HepG2 (cell line): ENCODE measurements around the gene CDCA4. TPM values are rescaled to one million over a fixed set of nuclear protein-coding genes. Genes with fewer than 3 reads are reported as not detected.

ENCODE experiments used
- ATAC-seq: fragments of 200-7000 bp; cut with Tn5 transposase; 3 replicates; pipeline ENCODE4 v1.9.1; 2020; ENCODE audit warnings: mild to moderate bottlenecking, moderate library complexity
- BruUV-seq: library from RNA; stranded (reverse); fragments of 400-500 nt; replicated peaks from 2 replicates; lab custom pipeline; 2021; lab: Mats Ljungman, UMichigan
- CTCF ChIA-PET: fragments of 300-600 bp; formaldehyde crosslinking; extraction: SDS; loops from one replicate; lab custom pipeline; 2021; ENCODE audit warnings: low total read pairs, inconsistent platforms, low intra/inter-chr PET ratio; lab: Yijun Ruan, JAX
- POLR2A ChIA-PET: fragments of 350-600 bp; sonication (Branson Sonifier 250); formaldehyde crosslinking; loops from one replicate; lab custom pipeline; 2020; ENCODE audit warnings: antibody characterized with exemption, inconsistent platforms; lab: Yijun Ruan, JAX
- DNase-seq: peaks from one replicate; pipeline ENCODE4 v3.0.0-alpha.2; 2015; ENCODE audit warnings: low spot score
- FAIRE-seq: peaks from 3 replicates; lab custom pipeline; 2011; peaks lifted over from hg19 to GRCh38; lab: Jason Lieb, UNC
- H2AFZ ChIP-seq: one replicate; pipeline ENCODE4 v1.6.1; 2011; ENCODE audit warnings: low read length, inconsistent platforms
- H3K27ac ChIP-seq: fragments of 300-600 bp; 3 replicates; pipeline ENCODE4 v1.8.0; 2011; ENCODE audit warnings: mixed run types, mild to moderate bottlenecking, mixed read lengths, low read length, inconsistent platforms; ENCODE audit not compliant: insufficient read depth; ENCODE audit errors: extremely low read length
- H3K27me3 ChIP-seq, 2 experiments: fragments of 200-600 bp in 1 of 2; 2 replicates in 1 of 2; 3 replicates in 1 of 2; pipeline versions ENCODE4 v1.6.0 to v1.8.0; 2011; ENCODE audit warnings: low read length in 2 of 2, mild to moderate bottlenecking in 2 of 2, moderate library complexity in 2 of 2, inconsistent platforms in 1 of 2; ENCODE audit not compliant: insufficient read depth in 2 of 2, control insufficient read depth in 1 of 2
- H3K36me3 ChIP-seq, 2 experiments: fragments of 200-600 bp in 1 of 2; replicated peaks in 1 of 2; 2 replicates in 1 of 2; 3 replicates in 1 of 2; pipeline versions ENCODE4 v1.5.1 to v1.8.0; 2011; ENCODE audit warnings: low read length in 2 of 2, inconsistent platforms in 1 of 2; ENCODE audit not compliant: insufficient read depth in 2 of 2, control insufficient read depth in 1 of 2
- H3K4me1 ChIP-seq: 2 replicates; pipeline ENCODE4 v1.5.1; 2012; ENCODE audit warnings: low read length, inconsistent platforms; ENCODE audit not compliant: insufficient read depth
- H3K4me2 ChIP-seq: 2 replicates; pipeline ENCODE4 v1.6.0; 2011; ENCODE audit warnings: low read depth, low read length, inconsistent platforms
- H3K4me3 ChIP-seq, 3 experiments: fragments of 200-600 bp in 1 of 3; sonication (generic), shearing (Covaris generic) in 1 of 3; replicated peaks in 1 of 3; 2 replicates each; pipeline ENCODE4 v1.5.1; 2011 to 2016; ENCODE audit warnings: low read length in 3 of 3, inconsistent platforms in 2 of 3, low read depth in 2 of 3, mild to moderate bottlenecking in 2 of 3, control low read depth in 1 of 3, mixed read lengths in 1 of 3; ENCODE audit not compliant: insufficient read depth in 1 of 3
- H3K79me2 ChIP-seq: one replicate; pipeline ENCODE4 v1.6.1; 2011; ENCODE audit warnings: low read length, inconsistent platforms; ENCODE audit not compliant: insufficient read depth
- H3K9ac ChIP-seq: 2 replicates; pipeline ENCODE4 v1.6.0; 2011; ENCODE audit warnings: mild to moderate bottlenecking, low read depth, low read length, inconsistent platforms; ENCODE audit not compliant: insufficient read depth
- H3K9me3 ChIP-seq: 2 replicates; pipeline ENCODE4 v1.5.1; 2012; ENCODE audit warnings: mild to moderate bottlenecking, low read length
- H4K20me1 ChIP-seq: 2 replicates; pipeline ENCODE4 v1.6.0; 2011; ENCODE audit warnings: inconsistent platforms, mild to moderate bottlenecking, low read length, moderate library complexity; ENCODE audit not compliant: insufficient read depth
- BRD4 ChIP-seq: sonication (generic); formaldehyde crosslinking; IDR thresholded peaks from 2 replicates; pipeline ENCODE4 v1.4.0; 2020; ENCODE audit warnings: missing genetic modification reagents
- FIP1L1 ChIP-seq: fragments of 200-400 bp; formaldehyde crosslinking; IDR thresholded peaks from 2 replicates; pipeline ENCODE4 v1.6.1; 2018; ENCODE audit warnings: low read depth, mild to moderate bottlenecking, low read length, moderate library complexity, borderline replicate concordance; ENCODE audit not compliant: insufficient read depth
- IRX3 ChIP-seq: sonication (generic); formaldehyde crosslinking; IDR thresholded peaks from 2 replicates; pipeline ENCODE4 v1.8.1; 2023; ENCODE audit warnings: mild to moderate bottlenecking, low read depth, missing genetic modification reagents, borderline replicate concordance
- NFRKB ChIP-seq: fragments of 450-650 bp; IDR thresholded peaks from 2 replicates; pipeline ENCODE4 v1.6.1; 2017
- SRSF1 ChIP-seq: fragments of 200-400 bp; formaldehyde crosslinking; optimal IDR thresholded peaks from 2 replicates; pipeline ENCODE3; 2017; ENCODE audit warnings: mild to moderate bottlenecking, low read depth, low read length, moderate library complexity
- ZBTB7B ChIP-seq: sonication (generic); formaldehyde crosslinking; IDR thresholded peaks from 2 replicates; pipeline ENCODE4 v1.4.0; 2020; ENCODE audit warnings: missing genetic modification reagents
- ZNF34 ChIP-seq: sonication (generic); formaldehyde crosslinking; IDR thresholded peaks from 2 replicates; pipeline ENCODE4 v1.4.0; 2020; ENCODE audit warnings: mild to moderate bottlenecking, missing genetic modification reagents, borderline replicate concordance
- ZNF775 ChIP-seq: sonication (generic); formaldehyde crosslinking; IDR thresholded peaks from 2 replicates; pipeline ENCODE4 v1.4.0; 2020; ENCODE audit warnings: missing genetic modification reagents, mild to moderate bottlenecking, moderate library complexity, borderline replicate concordance
- ZZZ3 ChIP-seq: sonication (generic); formaldehyde crosslinking; IDR thresholded peaks from 2 replicates; pipeline ENCODE4 v1.4.0; 2020; ENCODE audit warnings: missing genetic modification reagents, mild to moderate bottlenecking, borderline replicate concordance
- WGBS: methylation state at CpG from one replicate; pipeline ENCODE4 v1.1.6; 2017; ENCODE audit warnings: low lambda C conversion rate; 5-methylcytosine and 5-hydroxymethylcytosine counted together
- in situ Hi-C: cut with HindIII; loops from 2 replicates; pipeline ENCODE4 v1.10.0; 2017; ENCODE audit warnings: low pct_unique_long_range_greater_than_20kb; ENCODE audit not compliant: extremely low pct_ligation_motif_present
- intact Hi-C: fragments of 100-400 bp; cut with micrococcal nuclease; formaldehyde crosslinking; loops from one replicate; pipeline ENCODE4 v1.10.0; 2022; ENCODE audit not compliant: unreplicated experiment
- polyA plus RNA-seq, 8 experiments: library from polyadenylated mRNA; depleted of rRNA in 3 of 8; stranded (reverse) in 7 of 8; unstranded in 1 of 8; fragments of >200 nt; fragmentation: Illumina TruSeq in 4 of 8; extraction: Trizol in 4 of 8; gene quantifications; 2 replicates each; pipeline versions ENCODE4 v1.2.1 to v1.2.3, GENCODE V29; 2011 to 2016; ENCODE audit warnings: low read depth in 4 of 8, missing spikeins in 1 of 8, mixed read lengths in 1 of 8; ENCODE audit not compliant: insufficient read depth in 1 of 8
- total RNA-seq, 5 experiments: library from RNA; depleted of rRNA; stranded (reverse); fragments of >200 nt; fragmentation: Illumina TruSeq; extraction: Trizol; gene quantifications; 2 replicates each; pipeline ENCODE4 v1.2.3, GENCODE V29; 2016; ENCODE audit warnings: low read depth in 1 of 5
- TF ChIP-seq, protein P1 (sequence below): sonication (generic); formaldehyde crosslinking; IDR thresholded peaks from 2 replicates; pipeline ENCODE4 v1.9.0; 2022; ENCODE audit warnings: missing genetic modification reagents, mild to moderate bottlenecking, borderline replicate concordance
- TF ChIP-seq, protein P2 (sequence below): sonication (generic); formaldehyde crosslinking; IDR thresholded peaks from 2 replicates; pipeline ENCODE4 v1.4.0; 2020; ENCODE audit warnings: missing genetic modification reagents, borderline replicate concordance
- TF ChIP-seq, protein P3 (sequence below): sonication (generic); formaldehyde crosslinking; IDR thresholded peaks from 2 replicates; pipeline ENCODE4 v1.8.0; 2022; ENCODE audit warnings: mild to moderate bottlenecking, missing genetic modification reagents, moderate library complexity
- TF ChIP-seq, protein P4 (sequence below): sonication (generic); formaldehyde crosslinking; conservative IDR thresholded peaks from 2 replicates; pipeline ENCODE4 v1.8.0; 2022; ENCODE audit warnings: mild to moderate bottlenecking, moderate library complexity, missing genetic modification reagents
- TF ChIP-seq, protein P5 (sequence below): sonication (generic); formaldehyde crosslinking; IDR thresholded peaks from 2 replicates; pipeline ENCODE4 v1.4.0; 2020; ENCODE audit warnings: mild to moderate bottlenecking, low read depth, missing genetic modification reagents

Gene CDCA4
- total and polyA plus RNA-seq, 2 of the 13 experiments (the other 11 are each of a cell fraction or from before 2014, with no cell fraction given): 19.7 to 43.1 TPM

DNA sequence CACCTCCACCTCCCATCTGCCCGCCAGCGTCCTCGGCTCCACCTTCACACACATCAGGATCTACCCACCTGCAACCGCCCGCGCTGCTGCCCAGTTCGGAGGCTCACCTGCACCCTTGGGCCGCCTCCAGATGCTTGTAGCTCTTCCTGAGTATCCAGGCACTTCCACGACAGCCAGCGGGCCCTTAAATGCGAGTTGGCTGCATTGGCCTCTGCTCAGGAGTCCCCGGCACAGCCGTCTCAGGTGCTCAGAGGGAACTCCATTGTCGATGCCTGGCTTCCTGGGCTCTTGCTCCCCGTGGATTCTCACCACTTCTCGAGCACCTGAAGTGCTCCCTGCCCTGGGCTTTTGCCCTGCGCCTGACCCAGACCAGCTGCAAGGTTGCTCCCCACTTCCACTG, 21.9 kb upstream of the CDCA4 start:
- Histone ChIP-seq H3K36me3 (no peaks in the 10 kb centered on the region), H3K4me1 (peaks cover 27% of the 10 kb centered on the region), H3K27me3 (peaks cover 1 to 35% of the 10 kb centered on the region in 2 experiments; a peak in 3 of 5 replicates), H4K20me1 (no peaks in the 10 kb centered on the region), H3K9ac (no peak overlapping the region), H2AFZ (no peak overlapping the region), H3K4me3 (no peak overlapping the region), H3K4me2 (no peak overlapping the region), H3K9me3 (no peaks in the 10 kb centered on the region), H3K27ac (no peak overlapping the region), H3K79me2 (no peaks in the 10 kb centered on the region)
- DNase-seq (no peak), FAIRE-seq (no peak), ATAC-seq (no peak)
- BruUV-seq: no TSS peak
- POLR2A ChIA-PET: no interaction called here
- CTCF ChIA-PET: interaction anchor here (4.5 kb wide), 1 partner anchor 65 kb away, joined by 146 read pairs; the partner anchor contains the start of gene AHNAK2
- 28% methylated on average over 17 of the region's 17 CpGs for WGBS
- intact Hi-C loops (no loop called here), in situ Hi-C loops (no loop called here)
- TF ChIP-seq BRD4 (CRISPR knock-in tag) (no peak), FIP1L1 (no peak), ZNF775 (no peak), ZNF34 (CRISPR knock-in tag) (no peak), IRX3 (CRISPR knock-in tag) (no peak), SRSF1 (no peak), ZZZ3 (no peak), ZBTB7B (CRISPR knock-in tag) (no peak), NFRKB (no peak)
- TF ChIP-seq, protein P1, sequence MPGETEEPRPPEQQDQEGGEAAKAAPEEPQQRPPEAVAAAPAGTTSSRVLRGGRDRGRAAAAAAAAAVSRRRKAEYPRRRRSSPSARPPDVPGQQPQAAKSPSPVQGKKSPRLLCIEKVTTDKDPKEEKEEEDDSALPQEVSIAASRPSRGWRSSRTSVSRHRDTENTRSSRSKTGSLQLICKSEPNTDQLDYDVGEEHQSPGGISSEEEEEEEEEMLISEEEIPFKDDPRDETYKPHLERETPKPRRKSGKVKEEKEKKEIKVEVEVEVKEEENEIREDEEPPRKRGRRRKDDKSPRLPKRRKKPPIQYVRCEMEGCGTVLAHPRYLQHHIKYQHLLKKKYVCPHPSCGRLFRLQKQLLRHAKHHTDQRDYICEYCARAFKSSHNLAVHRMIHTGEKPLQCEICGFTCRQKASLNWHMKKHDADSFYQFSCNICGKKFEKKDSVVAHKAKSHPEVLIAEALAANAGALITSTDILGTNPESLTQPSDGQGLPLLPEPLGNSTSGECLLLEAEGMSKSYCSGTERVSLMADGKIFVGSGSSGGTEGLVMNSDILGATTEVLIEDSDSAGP (CRISPR knock-in tag): no peak
- TF ChIP-seq, protein P2, sequence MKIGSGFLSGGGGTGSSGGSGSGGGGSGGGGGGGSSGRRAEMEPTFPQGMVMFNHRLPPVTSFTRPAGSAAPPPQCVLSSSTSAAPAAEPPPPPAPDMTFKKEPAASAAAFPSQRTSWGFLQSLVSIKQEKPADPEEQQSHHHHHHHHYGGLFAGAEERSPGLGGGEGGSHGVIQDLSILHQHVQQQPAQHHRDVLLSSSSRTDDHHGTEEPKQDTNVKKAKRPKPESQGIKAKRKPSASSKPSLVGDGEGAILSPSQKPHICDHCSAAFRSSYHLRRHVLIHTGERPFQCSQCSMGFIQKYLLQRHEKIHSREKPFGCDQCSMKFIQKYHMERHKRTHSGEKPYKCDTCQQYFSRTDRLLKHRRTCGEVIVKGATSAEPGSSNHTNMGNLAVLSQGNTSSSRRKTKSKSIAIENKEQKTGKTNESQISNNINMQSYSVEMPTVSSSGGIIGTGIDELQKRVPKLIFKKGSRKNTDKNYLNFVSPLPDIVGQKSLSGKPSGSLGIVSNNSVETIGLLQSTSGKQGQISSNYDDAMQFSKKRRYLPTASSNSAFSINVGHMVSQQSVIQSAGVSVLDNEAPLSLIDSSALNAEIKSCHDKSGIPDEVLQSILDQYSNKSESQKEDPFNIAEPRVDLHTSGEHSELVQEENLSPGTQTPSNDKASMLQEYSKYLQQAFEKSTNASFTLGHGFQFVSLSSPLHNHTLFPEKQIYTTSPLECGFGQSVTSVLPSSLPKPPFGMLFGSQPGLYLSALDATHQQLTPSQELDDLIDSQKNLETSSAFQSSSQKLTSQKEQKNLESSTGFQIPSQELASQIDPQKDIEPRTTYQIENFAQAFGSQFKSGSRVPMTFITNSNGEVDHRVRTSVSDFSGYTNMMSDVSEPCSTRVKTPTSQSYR (CRISPR knock-in tag): no peak
- TF ChIP-seq, protein P3, sequence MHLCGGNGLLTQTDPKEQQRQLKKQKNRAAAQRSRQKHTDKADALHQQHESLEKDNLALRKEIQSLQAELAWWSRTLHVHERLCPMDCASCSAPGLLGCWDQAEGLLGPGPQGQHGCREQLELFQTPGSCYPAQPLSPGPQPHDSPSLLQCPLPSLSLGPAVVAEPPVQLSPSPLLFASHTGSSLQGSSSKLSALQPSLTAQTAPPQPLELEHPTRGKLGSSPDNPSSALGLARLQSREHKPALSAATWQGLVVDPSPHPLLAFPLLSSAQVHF (CRISPR knock-in tag): no peak
- TF ChIP-seq, protein P4, sequence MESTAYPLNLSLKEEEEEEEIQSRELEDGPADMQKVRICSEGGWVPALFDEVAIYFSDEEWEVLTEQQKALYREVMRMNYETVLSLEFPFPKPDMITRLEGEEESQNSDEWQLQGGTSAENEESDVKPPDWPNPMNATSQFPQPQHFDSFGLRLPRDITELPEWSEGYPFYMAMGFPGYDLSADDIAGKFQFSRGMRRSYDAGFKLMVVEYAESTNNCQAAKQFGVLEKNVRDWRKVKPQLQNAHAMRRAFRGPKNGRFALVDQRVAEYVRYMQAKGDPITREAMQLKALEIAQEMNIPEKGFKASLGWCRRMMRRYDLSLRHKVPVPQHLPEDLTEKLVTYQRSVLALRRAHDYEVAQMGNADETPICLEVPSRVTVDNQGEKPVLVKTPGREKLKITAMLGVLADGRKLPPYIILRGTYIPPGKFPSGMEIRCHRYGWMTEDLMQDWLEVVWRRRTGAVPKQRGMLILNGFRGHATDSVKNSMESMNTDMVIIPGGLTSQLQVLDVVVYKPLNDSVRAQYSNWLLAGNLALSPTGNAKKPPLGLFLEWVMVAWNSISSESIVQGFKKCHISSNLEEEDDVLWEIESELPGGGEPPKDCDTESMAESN (CRISPR knock-in tag): no peak
- TF ChIP-seq, protein P5, sequence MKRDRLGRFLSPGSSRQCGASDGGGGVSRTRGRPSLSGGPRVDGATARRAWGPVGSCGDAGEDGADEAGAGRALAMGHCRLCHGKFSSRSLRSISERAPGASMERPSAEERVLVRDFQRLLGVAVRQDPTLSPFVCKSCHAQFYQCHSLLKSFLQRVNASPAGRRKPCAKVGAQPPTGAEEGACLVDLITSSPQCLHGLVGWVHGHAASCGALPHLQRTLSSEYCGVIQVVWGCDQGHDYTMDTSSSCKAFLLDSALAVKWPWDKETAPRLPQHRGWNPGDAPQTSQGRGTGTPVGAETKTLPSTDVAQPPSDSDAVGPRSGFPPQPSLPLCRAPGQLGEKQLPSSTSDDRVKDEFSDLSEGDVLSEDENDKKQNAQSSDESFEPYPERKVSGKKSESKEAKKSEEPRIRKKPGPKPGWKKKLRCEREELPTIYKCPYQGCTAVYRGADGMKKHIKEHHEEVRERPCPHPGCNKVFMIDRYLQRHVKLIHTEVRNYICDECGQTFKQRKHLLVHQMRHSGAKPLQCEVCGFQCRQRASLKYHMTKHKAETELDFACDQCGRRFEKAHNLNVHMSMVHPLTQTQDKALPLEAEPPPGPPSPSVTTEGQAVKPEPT: no peak
